ENCODE data around the gene STEAP2. TPM values are rescaled to one million over a fixed set of nuclear protein-coding genes. Genes with fewer than 3 reads are reported as not detected.

STEAP2 gene
- total RNA-seq (ENCODE audit: low replicate concordance), result 2.6 and 48.2 TPM in 2 replicates

DNA sequence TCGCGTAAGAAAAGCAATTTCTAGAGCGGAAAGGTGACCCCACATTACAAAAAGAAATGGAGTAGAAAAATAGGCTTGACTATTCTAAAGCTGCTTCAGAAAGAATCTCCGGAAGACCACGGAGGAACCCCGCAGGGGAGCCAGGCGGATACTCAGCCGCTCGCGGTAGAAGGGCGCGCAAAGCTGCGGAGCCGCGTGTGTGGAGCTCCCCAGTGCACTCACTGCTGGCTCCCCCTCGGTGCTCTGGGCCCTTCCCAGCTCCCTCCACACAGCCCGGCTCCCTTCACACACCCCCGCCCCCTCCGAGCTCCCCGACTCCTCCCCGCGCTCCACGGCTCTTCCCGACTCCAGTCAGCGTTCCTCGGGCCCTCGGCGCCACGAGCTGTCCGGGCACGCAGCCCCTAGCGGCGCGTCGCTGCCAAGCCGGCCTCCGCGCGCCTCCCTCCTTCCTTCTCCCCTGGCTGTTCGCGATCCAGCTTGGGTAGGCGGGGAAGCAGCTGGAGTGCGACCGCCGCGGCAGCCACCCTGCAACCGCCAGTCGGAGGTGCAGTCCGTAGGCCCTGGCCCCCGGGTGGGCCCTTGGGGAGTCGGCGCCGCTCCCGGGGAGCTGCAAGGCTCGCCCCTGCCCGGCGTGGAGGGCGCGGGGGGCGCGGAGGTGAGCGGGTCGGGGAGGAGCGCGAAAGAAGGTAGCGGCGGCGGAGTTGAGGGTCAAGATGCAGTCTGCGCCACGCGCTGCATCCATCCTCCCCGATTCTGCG, at the start of gene STEAP2:
Gene STEAP2 (plus strand): TSS at position 350 of the 758 bp plus-strand sequence. CDS start 13,343 bp downstream, outside the sequence.

DNA sequence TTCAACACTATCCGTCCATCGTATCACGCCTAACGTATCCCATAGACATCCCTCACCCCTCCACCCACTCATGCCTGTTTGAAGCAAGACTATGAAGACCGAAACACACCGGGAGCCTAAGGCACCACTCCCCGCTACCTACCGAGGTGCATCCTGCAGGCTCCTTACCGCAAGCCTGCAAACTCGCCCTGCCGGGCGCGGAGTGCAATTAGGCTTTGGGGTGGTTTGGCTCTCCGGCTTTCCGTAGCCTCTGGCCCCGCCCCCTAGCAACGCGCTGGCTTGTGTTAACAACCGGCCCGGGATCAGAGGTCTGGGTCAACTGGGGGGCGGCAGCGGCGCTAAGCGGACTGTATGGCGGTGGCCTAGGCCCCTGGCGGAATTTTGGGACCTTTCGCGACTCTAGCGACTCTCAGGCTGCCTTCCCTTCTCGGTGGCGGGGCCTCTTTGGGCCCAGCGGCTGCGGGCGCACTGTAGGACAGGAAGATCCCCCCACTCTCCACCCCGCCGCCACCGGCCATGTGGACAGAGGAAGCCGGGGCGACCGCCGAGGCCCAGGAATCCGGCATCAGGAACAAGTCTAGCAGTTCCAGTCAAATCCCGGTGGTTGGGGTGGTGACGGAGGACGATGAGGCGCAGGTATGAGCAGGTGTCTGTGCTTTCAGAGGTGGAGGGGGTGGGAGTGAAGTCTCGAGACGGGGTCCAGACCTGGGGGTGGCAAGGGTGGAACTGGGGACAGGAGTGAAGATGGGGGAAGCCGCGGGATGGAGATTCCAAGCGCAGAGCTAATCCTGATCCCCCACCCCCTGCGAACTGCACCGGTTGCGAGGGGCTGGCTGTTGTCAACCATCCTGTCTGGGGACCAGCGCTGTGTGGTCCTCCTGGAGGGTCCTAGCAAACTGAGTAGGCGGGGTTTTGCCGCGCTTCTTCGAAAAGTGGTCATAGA, 33.6 kb downstream of the STEAP2 start, which contains the start of gene CFAP69:
Gene CFAP69 (plus strand): TSS at position 266 of the 943 bp plus-strand sequence. CDS start 251 bp downstream, at position 517.

Other genes starting within 250 kb of the STEAP2 start
- gene STEAP1, start 57.3 kb upstream of the STEAP2 start, total RNA-seq (ENCODE audit: low replicate concordance), result 8.9 and 53.9 TPM in 2 replicates
- gene CFAP69, start 33.4 kb downstream of the STEAP2 start, total RNA-seq (ENCODE audit: low replicate concordance), result 3.7 and 19.4 TPM in 2 replicates
- not detected in 2 replicates for gene FAM237B, start 109.6 kb downstream of the STEAP2 start, total RNA-seq (ENCODE audit: low replicate concordance)
- gene GTPBP10, start 135.0 kb downstream of the STEAP2 start, total RNA-seq (ENCODE audit: low replicate concordance), result 11.5 and 17.9 TPM in 2 replicates
- gene CLDN12, start 191.7 kb downstream of the STEAP2 start, total RNA-seq (ENCODE audit: low replicate concordance), result 21.2 and 36.4 TPM in 2 replicates